ENCODE measurements around the gene PRDM12.

PRDM12 gene

DNA sequence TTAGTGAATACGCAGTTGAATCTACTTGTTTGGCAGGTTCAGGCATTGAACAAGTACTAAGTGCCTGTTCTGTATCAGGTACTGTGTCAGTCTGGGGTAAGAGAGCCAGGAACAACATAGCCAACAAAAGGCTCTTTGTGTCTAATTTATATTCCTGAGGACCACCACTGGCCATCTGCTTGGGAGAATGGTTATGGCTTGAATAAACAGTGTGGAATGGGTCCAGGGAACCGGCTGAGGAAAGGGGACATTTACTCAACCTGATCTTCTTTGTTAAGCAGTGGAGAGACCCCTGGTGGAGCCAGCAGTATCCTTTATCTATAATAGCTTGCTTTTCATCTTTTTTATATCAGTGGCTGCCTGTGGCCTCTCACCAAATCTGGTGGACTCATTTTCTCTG, 67.7 kb downstream of the PRDM12 start:
- no peak for DNase-seq

Measured in CD4-positive, alpha-beta T cell treated with Interleukin-21 for 1 hour (primary cell).